Esophagus (tissue), 2 donors: ENCODE results near the gene SCN1B. TPM values are rescaled to one million over a fixed set of nuclear protein-coding genes. Genes with fewer than 3 reads are reported as not detected.
"Not testable (repeated sequence)": the region's sequence is repeated elsewhere in the genome, so short reads cannot be mapped to it uniquely, and the experiment has no call there.

Experiments used
- H3K27ac ChIP-seq, 2 donors: one replicate each; pipeline ENCODE4 v1.5.1; 2013; ENCODE audit warnings: low read depth in 2 of 2, mild to moderate bottlenecking in 2 of 2, inconsistent platforms in 1 of 2, low read length in 1 of 2, moderate library complexity in 1 of 2
- H3K27me3 ChIP-seq, 2 donors: one replicate each; pipeline ENCODE4 v1.6.1; 2013; ENCODE audit warnings: low read length in 2 of 2, control low read depth in 1 of 2, mild to moderate bottlenecking in 1 of 2; ENCODE audit not compliant: insufficient read depth in 2 of 2, control insufficient read depth in 1 of 2
- H3K36me3 ChIP-seq, 2 donors: one replicate each; pipeline ENCODE4 v1.6.1; 2013; ENCODE audit warnings: low read length in 1 of 2; ENCODE audit not compliant: control insufficient read depth in 2 of 2, insufficient read depth in 2 of 2
- H3K4me1 ChIP-seq, 2 donors: one replicate each; pipeline ENCODE4 v1.6.1; 2013; ENCODE audit warnings: low read length in 1 of 2; ENCODE audit not compliant: control insufficient read depth in 2 of 2, insufficient read depth in 2 of 2
- H3K4me3 ChIP-seq, 2 donors: one replicate each; pipeline ENCODE4 v1.5.1; 2013; ENCODE audit warnings: low read length in 2 of 2, mild to moderate bottlenecking in 2 of 2, low read depth in 1 of 2, moderate library complexity in 1 of 2
- H3K9me3 ChIP-seq, 2 donors: one replicate each; pipeline ENCODE4 v1.6.1; 2013; ENCODE audit warnings: mild to moderate bottlenecking in 2 of 2, low read depth in 1 of 2, low read length in 1 of 2, moderate library complexity in 1 of 2; ENCODE audit not compliant: control insufficient read depth in 2 of 2, insufficient read depth in 1 of 2
- WGBS, 2 donors: extraction: QIAGEN DNeasy Blood & Tissue Kit; methylation state at CpG; one replicate each; pipeline ENCODE4 v1.1.7; 2013; 5-methylcytosine and 5-hydroxymethylcytosine counted together
- polyA plus RNA-seq, 2 donors: library from polyadenylated mRNA; stranded (reverse); fragments of 200-250 nt; gene quantifications; one replicate each; pipeline ENCODE4 v1.2.3, GENCODE V29; 2013
- donor health status: healthy with polysubstance abuse.
- donor health status: Bipolar disorder and iron deficiency.

The SCN1B gene
- polyA plus RNA-seq, 2 donors = 0.73 to 1.1 TPM

DNA sequence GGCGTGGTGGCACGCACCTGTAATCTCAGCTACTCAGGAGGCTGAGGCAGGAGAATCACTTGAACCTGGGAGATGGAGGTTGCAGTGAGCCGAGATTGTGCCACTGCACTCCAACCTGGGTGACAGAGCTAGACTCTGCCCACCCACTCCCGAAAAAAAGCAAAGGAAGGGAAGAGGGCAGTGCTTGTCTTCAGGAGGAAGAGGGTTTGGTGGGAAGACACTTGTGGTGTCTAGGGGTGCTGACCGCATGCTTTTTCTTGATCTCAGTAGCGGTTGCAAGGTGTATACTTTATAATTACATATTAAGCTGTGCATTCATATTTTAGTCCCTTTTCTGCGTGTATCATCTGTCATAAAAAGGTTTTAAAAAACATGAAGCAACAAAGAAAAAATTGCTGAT, 37.7 kb upstream of the SCN1B start:
- not testable (repeated sequence) for H3K9me3 ChIP-seq, H3K4me3 ChIP-seq, H3K27ac ChIP-seq, H3K4me1 ChIP-seq, H3K27me3 ChIP-seq, H3K36me3 ChIP-seq
- 86 to 88% methylated on average over 7 of the region's 7 CpGs for WGBS, 2 donors

GRCh38 chr19:34994286-34994642, 36.0 kb upstream of the SCN1B start:
- Histone ChIP-seq H3K4me3 (no peak overlapping the region), H3K9me3 (no peaks in the 10 kb centered on the region), H3K4me1 (peaks cover 2 to 5% of the 10 kb centered on the region in 2 donors), H3K27me3 (no peaks in the 10 kb centered on the region), H3K27ac (peak overlapping the region in 1 of 2 donors; percentile 44), H3K36me3 (no peaks in the 10 kb centered on the region)
- WGBS, 2 donors = 77 to 84% methylated on average over 9 of the region's 9 CpGs

DNA sequence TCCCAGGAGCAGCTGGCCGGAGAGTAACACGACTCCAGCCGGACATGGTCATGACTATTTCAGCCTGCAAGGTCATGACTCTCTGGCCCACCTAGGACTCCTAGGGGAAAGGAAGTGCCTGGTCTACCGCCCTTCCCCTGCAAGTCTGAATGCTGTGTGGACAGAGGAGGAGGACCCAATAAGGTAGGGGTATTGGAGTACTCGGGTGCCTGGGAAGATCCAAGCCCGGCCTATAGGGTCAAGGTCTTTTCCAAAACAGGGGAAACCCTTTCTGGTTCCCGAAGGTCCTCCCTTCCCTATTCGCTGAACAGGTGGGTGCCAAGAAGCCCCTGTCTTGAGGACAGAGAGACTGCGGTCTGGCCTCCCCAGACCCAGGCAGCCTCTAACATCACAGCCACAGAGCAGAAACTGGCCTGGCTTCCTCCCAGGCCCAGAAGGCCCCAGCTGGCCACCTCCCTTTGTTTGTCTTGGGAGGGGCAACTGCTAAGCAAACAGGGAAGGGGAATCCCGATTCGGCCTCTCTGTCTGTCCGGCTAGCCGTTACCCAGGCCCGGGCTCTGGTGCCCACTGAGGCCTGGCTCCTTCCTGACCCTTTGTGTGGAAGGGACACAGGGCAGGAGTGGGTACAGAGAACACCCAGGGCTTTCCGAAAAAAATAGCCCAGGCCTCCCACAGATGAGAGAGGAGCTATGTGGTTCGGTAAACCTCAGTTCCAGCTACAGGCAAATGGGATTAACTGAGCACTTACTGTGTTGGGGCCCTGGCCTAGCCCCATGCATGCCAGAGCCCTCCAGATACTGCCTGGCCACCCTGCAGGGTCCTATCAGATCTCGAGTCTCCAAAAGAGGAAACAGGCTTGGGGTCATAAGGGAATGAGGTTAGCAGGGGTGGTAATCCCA, 35.4 kb upstream of the SCN1B start:
- WGBS, 2 donors = 62 to 66% methylated on average over 17 of the region's 17 CpGs
- Histone ChIP-seq H3K9me3 (no peaks in the 10 kb centered on the region), H3K4me3 (no peak overlapping the region), H3K4me1 (peaks cover 2 to 5% of the 10 kb centered on the region in 2 donors), H3K27ac (peak overlapping the region; percentile 63 to 67), H3K36me3 (no peaks in the 10 kb centered on the region), H3K27me3 (no peaks in the 10 kb centered on the region)

- Histone ChIP-seq H3K4me1 (peaks cover 2 to 5% of the 10 kb centered on the region in 2 donors), H3K36me3 (no peaks in the 10 kb centered on the region), H3K4me3 (no peak overlapping the region), H3K27me3 (no peaks in the 10 kb centered on the region), H3K27ac (peak overlapping the region in 1 of 2 donors; percentile 67), H3K9me3 (no peaks in the 10 kb centered on the region)
- 86 to 97% methylated on average over 8 of the region's 8 CpGs for WGBS, 2 donors
These were observed 34.7 kb upstream of the SCN1B start for GRCh38 chr19:34995551-34995950.

- Histone ChIP-seq H3K4me3 (no peak overlapping the region), H3K4me1 (peaks cover 2 to 13% of the 10 kb centered on the region in 2 donors), H3K27me3 (no peaks in the 10 kb centered on the region), H3K27ac (peak overlapping the region in 1 of 2 donors; percentile 18), H3K9me3 (no peaks in the 10 kb centered on the region), H3K36me3 (no peaks in the 10 kb centered on the region)
- 64 to 68% methylated on average over 8 of the region's 8 CpGs for WGBS, 2 donors
These were observed 33.1 kb upstream of the SCN1B start for GRCh38 chr19:34997071-34997617.

DNA sequence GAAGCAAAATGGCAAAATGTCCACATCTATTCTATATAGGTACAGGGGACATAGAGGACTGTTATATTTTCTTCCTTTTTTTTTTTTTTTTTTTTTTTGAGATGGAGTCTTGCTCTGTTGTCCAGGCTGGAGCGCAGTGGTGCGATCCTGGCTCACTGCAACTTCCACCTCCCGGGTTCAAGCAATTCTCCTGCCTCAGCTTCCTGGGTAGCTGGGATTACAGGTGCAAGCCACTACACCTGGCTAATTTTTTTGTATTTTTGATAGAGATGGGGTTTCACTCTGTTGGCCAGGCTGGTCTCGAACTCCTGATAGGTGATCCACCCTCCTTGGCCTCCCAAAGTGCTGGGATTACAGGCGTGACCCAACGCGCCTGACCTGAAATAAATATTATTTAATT, 32.0 kb upstream of the SCN1B start:
- H3K4me3 ChIP-seq, H3K9me3 ChIP-seq, H3K27me3 ChIP-seq, H3K36me3 ChIP-seq, H3K27ac ChIP-seq: not testable (repeated sequence)
- 92 to 98% methylated on average over 6 to 7 of the region's 7 CpGs for WGBS, 2 donors
- H3K4me1 ChIP-seq = peaks cover 2 to 16% of the 10 kb centered on the region in 2 donors

DNA sequence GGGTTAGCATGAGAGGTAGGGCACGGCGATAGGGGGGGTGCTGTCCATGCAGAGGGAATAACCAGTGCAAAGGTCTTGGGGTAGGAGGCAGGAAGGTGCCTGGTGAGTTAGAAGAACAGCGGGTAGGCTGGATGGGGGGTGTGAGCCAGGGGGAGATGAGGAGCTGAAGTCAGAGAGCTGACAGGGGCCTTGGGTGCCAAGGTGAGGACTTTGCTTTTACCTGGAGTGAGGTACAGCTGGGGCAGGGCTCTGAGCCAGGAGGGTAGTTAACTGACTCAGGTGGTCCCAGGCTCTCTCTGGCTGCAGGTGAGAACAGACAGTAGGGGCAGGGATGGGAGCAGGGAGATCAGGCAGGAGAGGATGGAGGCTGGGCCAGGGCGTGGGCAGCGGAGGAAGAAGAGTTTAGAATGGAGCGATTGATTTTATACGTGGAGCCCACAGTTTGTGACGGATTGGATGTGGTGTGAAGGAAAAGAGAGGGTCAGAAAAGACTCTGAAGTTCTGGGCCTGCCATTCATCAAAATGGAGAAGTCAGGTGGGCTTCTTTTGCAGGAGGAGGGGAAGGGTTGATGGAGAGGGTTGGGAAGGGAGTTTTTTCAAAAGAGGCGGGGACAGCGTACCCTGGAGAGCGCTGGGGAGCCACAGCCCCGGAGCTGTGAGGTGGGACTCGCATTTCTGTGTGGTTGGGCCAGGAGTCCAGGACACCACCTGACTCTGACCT, 31.3 kb upstream of the SCN1B start:
- H3K4me1 ChIP-seq = peaks cover 2 to 16% of the 10 kb centered on the region in 2 donors
- H3K9me3 ChIP-seq = no peaks in the 10 kb centered on the region
- 44 to 47% methylated on average over 13 of the region's 13 CpGs for WGBS, 2 donors
- no peaks in the 10 kb centered on the region for H3K27me3 ChIP-seq
- H3K27ac ChIP-seq = peak overlapping the region; percentile 94 to 95
- H3K4me3 ChIP-seq = peak overlapping the region in 1 of 2 donors; percentile 65
- no peaks in the 10 kb centered on the region for H3K36me3 ChIP-seq

DNA sequence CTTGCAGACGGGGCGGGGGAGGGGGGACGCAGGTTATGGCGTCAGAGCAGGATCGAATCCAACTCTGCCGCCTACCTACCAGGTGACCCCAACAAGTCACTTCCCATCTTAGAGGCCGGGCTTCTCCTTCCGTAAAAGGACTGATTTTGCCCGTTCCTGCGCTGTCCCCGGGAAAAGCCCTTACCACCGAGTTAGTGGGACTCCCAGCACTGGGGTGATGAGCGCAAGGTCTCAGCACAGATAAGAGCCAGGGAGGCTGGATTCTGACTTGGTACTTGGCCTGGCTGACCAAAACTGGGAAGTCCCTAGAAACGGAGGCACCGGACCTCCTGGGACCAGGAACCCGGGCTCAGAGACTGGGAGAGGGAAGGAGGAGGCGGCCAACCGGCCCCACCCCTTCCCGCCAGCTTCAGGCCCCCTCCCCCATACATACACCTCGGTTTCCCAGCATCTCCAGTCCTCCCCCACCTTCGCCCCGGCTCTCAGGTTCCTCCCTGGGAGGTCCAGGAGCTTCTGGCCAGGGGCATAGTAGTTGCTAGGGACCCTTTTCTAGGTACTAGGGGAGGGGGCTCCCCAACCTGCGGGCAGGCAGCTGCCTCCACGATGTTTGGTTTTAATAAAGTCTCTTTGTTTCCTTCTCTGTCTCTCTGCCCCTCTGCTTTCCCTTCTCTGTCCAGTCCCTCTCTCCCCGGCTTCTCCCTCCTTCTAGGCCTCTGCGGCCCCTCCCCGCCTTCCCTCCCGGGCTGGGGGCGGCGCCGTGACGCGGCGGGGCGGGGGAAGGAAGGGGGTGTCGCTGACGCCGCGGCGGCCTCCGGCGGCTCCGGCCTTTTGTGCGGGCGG, 30.6 kb upstream of the SCN1B start, which contains the start of gene GRAMD1A:
GRAMD1A (plus strand) TSS at position 826 of the 840 bp plus-strand sequence. CDS start 156 bp downstream, outside the sequence.
- Histone ChIP-seq H3K4me1 (peaks cover 0 to 17% of the 10 kb centered on the region in 2 donors), H3K9me3 (no peaks in the 10 kb centered on the region)
- WGBS, 2 donors = 2% methylated on average over 30 to 45 of the region's 45 CpGs

DNA sequence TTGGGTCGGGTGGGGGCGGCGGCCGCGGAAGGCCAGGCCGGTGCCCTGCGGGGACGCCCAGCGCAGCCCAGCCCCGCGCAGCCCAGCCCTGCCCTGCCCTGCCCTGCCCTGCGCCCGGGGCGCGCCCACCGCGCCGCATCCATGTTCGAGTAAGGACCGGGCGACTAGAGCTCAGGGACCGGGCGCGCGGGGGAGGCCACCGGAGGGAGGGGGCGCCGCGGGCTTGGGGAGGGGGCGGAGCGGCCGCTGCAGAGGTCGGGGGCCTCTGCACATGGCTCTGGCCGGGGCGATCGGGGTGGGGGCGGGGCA, 30.0 kb upstream of the SCN1B start:
- WGBS, 2 donors = 0 to 1% methylated on average over 16 to 37 of the region's 37 CpGs
- peaks cover 0 to 19% of the 10 kb centered on the region in 2 donors for H3K4me1 ChIP-seq
- peak overlapping the region; percentile 57 to 65 for H3K4me3 ChIP-seq
- no peaks in the 10 kb centered on the region for H3K9me3 ChIP-seq
- no peaks in the 10 kb centered on the region for H3K36me3 ChIP-seq
- H3K27ac ChIP-seq = peak overlapping the region; percentile 89 to 94
- H3K27me3 ChIP-seq = no peaks in the 10 kb centered on the region

More for the DNA sequence above, 30.6 kb upstream of the SCN1B start, which contains the start of gene GRAMD1A:
- Histone ChIP-seq H3K36me3 (no peaks in the 10 kb centered on the region), H3K27me3 (no peaks in the 10 kb centered on the region), H3K27ac (peak within 1 kb of the TSS; percentile 94 to 95), H3K4me3 (peak within 1 kb of the TSS; percentile 57 to 65)
